CD4-positive, alpha-beta T cell treated with Interleukin-15 for 4 hours (primary cell): ENCODE data around the gene CEBPG.
A peak's percentile ranks its signal among the peaks of the same experiment; 100 is the strongest.

Experiments
- DNase-seq: peaks from one replicate; pipeline ENCODE4 v3.0.0-alpha.2; 2020; ENCODE audit warnings: low spot score

CEBPG gene

DNA sequence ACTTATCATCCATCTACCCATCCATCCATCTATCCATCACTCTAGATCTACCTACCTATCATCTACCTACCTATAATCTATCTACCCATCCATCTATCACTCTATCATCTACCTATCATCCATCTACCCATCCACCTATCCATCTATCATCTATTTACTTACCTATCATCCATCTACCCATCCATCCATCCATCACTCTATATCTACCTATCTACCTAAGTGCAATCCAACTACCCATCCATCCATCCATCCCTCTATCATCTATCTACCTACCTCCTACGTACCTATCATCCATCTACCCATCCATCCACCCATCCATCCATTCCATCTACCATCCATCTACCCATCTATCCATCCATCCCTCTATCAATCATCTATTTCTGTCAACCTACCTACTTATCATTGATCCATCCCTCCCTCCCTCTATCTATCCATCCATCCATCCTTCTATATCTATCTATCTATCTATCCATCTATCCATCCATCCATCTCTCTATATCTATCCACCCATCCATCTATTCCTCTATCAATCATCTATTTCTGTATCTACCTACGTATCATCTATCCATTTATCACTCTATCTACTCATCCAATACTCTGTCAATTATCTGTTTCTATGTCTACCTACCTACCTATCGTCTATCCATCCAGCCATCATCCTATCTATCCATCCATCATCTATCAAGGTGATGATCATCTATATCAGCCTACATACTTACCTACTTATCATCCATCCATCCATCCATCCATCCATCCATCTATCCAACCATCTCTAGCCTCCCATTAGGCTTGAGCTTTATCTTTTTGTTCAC, 49.1 kb downstream of the CEBPG start:
- DNase-seq, result no peak

DNA sequence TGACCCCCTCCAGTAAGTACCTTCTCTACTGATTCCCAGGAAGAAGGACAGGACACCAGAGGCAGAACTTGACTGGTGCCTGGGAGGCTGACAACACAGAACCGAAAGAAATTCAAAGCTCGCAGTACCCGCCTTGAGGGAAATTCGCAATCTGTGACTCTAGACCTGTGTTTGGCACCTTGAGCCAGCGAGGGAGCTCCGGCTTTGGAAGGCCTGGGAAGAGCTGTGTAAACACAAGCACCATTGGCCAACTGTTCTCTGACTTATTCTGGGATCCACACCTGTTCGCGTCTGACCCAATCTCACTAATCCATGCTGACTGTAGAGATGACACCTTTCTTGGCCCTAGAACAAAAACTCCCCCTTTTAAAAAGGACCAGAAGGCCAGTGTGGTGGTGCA, 50.7 kb downstream of the CEBPG start:
- DNase-seq, result no peak

DNA sequence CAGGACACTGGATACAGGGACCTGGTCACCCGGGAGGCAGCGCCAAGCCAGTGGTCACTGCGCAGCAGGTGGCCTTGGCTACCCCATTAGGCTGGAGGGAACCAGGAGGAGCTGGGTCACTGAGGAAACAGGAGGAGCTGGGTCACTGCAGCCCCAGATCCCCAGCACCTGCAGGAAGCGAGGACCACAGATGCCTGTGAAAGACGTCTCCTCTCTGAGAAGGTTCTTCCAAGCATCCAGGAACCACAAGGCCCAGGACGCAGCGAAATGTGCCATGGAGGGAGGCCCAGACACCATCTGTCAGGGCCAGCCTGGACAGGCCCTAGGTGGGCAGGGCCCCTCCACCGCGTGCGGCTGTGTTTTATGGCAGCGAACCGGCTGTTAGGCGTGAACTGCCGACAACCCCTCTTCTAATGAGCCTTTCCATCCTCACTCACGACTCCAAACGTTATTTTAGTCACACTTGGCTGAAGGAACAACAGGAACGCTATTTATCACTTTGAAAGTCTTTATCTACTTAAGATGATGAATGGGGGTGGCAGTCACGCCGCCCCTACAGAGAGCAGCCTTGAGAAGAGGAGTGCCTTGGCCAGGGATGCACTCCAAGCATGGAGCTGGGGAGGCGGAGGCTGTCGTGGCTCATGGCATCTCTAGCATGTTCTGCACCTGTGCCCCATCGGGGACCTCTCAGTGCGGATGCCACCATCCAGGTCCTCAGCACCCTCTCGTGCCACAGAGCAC, 53.3 kb downstream of the CEBPG start:
- no peak for DNase-seq

DNA sequence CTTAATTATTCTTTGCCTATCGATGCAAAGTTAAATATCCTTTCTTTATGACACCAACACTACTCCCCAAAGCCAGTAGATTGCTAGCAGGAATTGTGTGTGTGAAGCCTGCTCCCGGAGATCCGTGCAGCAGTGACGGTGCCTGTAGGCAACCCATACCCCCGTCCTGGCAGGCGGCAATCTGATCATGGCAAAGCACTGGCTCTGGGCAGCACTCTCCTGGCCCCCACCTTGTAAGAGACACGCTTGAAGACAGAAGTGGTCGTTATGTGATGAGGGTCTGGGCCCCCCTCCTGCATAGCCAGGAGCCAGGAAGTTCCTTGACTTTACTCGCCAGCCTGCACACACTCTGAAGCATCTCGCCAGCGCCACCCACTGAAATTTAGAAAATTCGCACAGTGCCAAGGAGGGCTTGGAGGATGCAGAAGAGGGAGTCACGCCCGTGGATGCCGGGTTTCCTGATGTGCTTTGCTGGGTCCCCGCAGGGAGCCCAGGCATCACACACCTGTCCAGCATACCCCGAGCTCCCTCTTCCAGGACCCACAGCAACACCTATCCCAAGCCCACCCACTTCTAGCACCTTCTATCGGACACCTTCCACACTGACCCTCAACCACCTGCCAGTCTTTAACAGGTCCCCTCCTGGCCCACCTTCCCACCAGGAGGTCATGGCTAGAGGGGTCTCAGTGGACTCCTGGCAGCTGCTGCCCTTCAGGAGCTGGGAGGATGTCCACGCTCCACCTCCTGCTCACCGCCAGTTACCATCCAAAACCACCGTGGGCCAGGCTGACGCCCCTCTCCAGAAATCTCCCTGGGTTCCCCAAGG, 54.5 kb downstream of the CEBPG start:
- DNase-seq, result no peak

DNA sequence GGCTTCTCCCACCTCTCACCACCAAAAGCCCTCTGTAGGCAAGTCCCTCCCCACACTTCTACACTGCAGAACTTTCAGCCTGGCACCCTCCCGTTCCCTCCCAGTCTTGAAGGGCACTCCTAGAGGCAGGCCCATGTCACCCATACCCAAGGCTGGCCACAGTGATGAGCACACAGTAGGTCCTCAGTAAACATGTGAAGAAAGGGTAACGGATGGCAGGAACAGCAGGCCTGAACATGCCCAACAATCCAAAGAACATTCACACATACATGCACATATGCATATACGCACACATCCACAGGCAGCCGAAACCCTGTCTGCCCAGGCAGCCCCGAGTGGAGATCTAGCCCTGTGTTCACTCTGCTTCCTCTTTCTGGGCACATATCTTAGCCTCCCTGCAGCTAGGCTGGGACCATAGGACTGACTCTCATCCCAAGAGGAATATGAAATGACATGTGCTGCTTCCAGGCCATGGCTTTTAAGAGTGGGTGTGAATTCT, 55.2 kb downstream of the CEBPG start:
- no peak for DNase-seq

DNA sequence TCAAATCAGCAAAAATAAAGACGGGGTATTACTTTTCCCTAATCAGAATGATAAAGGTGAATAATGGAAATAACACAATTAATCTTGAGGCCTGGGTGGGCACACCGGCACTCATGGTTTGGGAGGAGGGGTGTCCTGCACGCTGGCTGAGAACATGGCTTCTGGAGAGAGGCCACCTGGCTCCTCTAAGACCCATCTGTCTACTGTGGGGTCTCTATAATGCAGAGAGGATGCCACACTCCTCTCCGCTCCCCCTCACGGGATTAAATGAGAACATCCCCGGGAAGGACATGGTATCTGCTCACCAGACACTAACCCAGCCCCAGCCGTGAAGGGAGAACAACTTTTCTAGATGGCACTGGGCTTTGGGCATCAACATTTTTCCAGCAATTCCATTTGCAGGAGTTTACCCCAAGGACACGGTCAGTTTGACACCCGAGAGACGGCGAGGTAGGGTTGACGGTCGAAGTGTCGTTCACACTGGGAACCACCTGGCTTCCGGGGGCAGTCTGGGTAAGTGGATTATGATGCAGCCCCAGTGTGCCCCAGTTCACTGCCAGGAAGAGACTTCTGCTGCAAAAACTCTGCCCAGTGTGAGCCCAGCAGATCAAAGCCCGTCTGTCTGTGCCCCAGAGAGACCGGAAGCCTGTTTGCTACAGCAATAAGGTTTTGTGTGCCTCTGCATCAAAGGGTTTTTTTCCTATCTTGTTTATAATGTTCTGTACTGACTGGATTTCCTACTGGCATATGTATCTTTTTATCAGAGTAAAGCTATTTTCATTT, 56.6 kb downstream of the CEBPG start:
- peak; percentile 7 for DNase-seq

GRCh38 chr19:33430674-33431277, 57.3 kb downstream of the CEBPG start:
- peak; percentile 52 for DNase-seq

- no peak for DNase-seq
Measured at GRCh38 chr19:33432015-33432414, 58.5 kb downstream of the CEBPG start.
